Measurements from ENCODE around the gene PAK5. TPM values are rescaled to one million over a fixed set of nuclear protein-coding genes. Genes with fewer than 3 reads are reported as not detected.

PAK5 gene
- total and polyA plus RNA-seq, 2 donors = 0.19 to 0.75 TPM

- Histone ChIP-seq H3K27ac (ENCODE audit: low read depth in 1 of 2, low read length in 1 of 2) (no peak within 1 kb of the TSS), H3K9me3 (ENCODE audit: control insufficient read depth in 2 of 2, insufficient read depth in 1 of 2, low read length in 1 of 2) (no peaks in the 10 kb centered on the region), H3K4me1 (ENCODE audit: control insufficient read depth in 2 of 2, insufficient read depth in 2 of 2, low read length in 2 of 2) (peaks cover 0 to 4% of the 10 kb centered on the region in 2 donors), H3K27me3 (ENCODE audit: control insufficient read depth in 2 of 2, insufficient read depth in 1 of 2, low read length in 1 of 2) (peaks cover 56 to 81% of the 10 kb centered on the region in 2 donors), H3K36me3 (ENCODE audit: control insufficient read depth in 2 of 2, insufficient read depth in 2 of 2, low read length in 1 of 2) (no peaks in the 10 kb centered on the region), H3K4me3 (ENCODE audit: low read length in 2 of 2) (no peak within 1 kb of the TSS)
- DNase-seq (ENCODE audit: low read depth in 6 of 9, low spot score in 9 of 9) = no peak
- WGBS = 2% methylated on average over 38 of the region's 38 CpGs
Observed at GRCh38 chr20:9514461-9515213, 324.2 kb downstream of the PAK5 start, which contains the start of gene LAMP5. Gene LAMP5, plus strand, starts transcription at chr20:9514590. Its CDS starts 263 bp downstream, at chr20:9514853.

- no peaks in the 10 kb centered on the region for H3K36me3 ChIP-seq (ENCODE audit: control insufficient read depth in 2 of 2, insufficient read depth in 2 of 2, low read length in 1 of 2)
- 4% methylated on average over 9 of the region's 9 CpGs for WGBS
- H3K9me3 ChIP-seq (ENCODE audit: control insufficient read depth in 2 of 2, insufficient read depth in 1 of 2, low read length in 1 of 2) = no peaks in the 10 kb centered on the region
- no peak for DNase-seq (ENCODE audit: low read depth in 6 of 9, low spot score in 9 of 9)
- H3K27ac ChIP-seq (ENCODE audit: low read depth in 1 of 2, low read length in 1 of 2) = no peak overlapping the region
- peaks cover 60 to 87% of the 10 kb centered on the region in 2 donors for H3K27me3 ChIP-seq (ENCODE audit: control insufficient read depth in 2 of 2, insufficient read depth in 1 of 2, low read length in 1 of 2)
- H3K4me3 ChIP-seq (ENCODE audit: low read length in 2 of 2) = no peak overlapping the region
- H3K4me1 ChIP-seq (ENCODE audit: control insufficient read depth in 2 of 2, insufficient read depth in 2 of 2, low read length in 2 of 2) = peaks cover 0 to 4% of the 10 kb centered on the region in 2 donors
Observed at GRCh38 chr20:9514072-9514460, 324.8 kb downstream of the PAK5 start.

GRCh38 chr20:9510911-9511310 lies 328.0 kb downstream of the PAK5 start:
- 65% methylated on average over 5 of the region's 5 CpGs for WGBS
- Histone ChIP-seq H3K27me3 (ENCODE audit: control insufficient read depth in 2 of 2, insufficient read depth in 1 of 2, low read length in 1 of 2) (peaks cover 70 to 88% of the 10 kb centered on the region in 2 donors), H3K27ac (ENCODE audit: low read depth in 1 of 2, low read length in 1 of 2) (no peak overlapping the region), H3K4me1 (ENCODE audit: control insufficient read depth in 2 of 2, insufficient read depth in 2 of 2, low read length in 2 of 2) (peaks cover 0 to 9% of the 10 kb centered on the region in 2 donors), H3K36me3 (ENCODE audit: control insufficient read depth in 2 of 2, insufficient read depth in 2 of 2, low read length in 1 of 2) (no peaks in the 10 kb centered on the region), H3K4me3 (ENCODE audit: low read length in 2 of 2) (no peak overlapping the region), H3K9me3 (ENCODE audit: control insufficient read depth in 2 of 2, insufficient read depth in 1 of 2, low read length in 1 of 2) (peaks cover 0 to 3% of the 10 kb centered on the region in 2 donors)
- DNase-seq (ENCODE audit: low read depth in 6 of 9, low spot score in 9 of 9) = no peak

- peaks cover 0 to 5% of the 10 kb centered on the region in 2 donors for H3K4me1 ChIP-seq (ENCODE audit: control insufficient read depth in 2 of 2, insufficient read depth in 2 of 2, low read length in 2 of 2)
- 17% methylated on average over 4 of the region's 4 CpGs for WGBS
- H3K27me3 ChIP-seq (ENCODE audit: control insufficient read depth in 2 of 2, insufficient read depth in 1 of 2, low read length in 1 of 2) = peaks cover 64 to 86% of the 10 kb centered on the region in 2 donors
- DNase-seq (ENCODE audit: low read depth in 6 of 9, low spot score in 9 of 9) = no peak
- H3K9me3 ChIP-seq (ENCODE audit: control insufficient read depth in 2 of 2, insufficient read depth in 1 of 2, low read length in 1 of 2) = peaks cover 0 to 3% of the 10 kb centered on the region in 2 donors
- H3K4me3 ChIP-seq (ENCODE audit: low read length in 2 of 2) = no peak overlapping the region
- H3K27ac ChIP-seq (ENCODE audit: low read depth in 1 of 2, low read length in 1 of 2) = no peak overlapping the region
- H3K36me3 ChIP-seq (ENCODE audit: control insufficient read depth in 2 of 2, insufficient read depth in 2 of 2, low read length in 1 of 2) = no peaks in the 10 kb centered on the region
Observed at GRCh38 chr20:9509246-9509645, 329.6 kb downstream of the PAK5 start.

DNA sequence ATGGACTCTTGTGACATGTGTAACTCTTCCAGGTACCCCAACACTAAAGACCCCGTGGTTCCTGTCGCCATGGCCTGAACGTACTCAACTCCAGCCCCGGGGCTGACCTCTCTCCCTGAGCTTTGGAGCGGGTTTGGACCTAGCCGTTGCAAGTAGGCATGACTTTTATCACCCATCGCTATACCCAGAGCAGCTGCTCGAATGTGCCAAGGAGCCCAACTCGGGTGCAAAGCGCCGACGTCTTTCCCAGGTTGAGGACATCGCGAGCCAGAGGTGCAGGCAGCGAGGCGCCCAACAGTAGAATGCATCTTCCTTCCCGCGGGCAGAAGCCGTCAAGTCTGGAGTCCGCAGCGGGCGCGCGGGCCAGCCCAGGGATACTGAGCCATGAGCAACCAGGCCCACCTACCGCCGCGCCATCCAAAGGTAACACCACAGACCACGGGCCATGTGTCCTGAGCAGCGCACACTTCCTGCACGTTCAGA lies 330.1 kb downstream of the PAK5 start:
- Histone ChIP-seq H3K9me3 (ENCODE audit: control insufficient read depth in 2 of 2, insufficient read depth in 1 of 2, low read length in 1 of 2) (peaks cover 0 to 3% of the 10 kb centered on the region in 2 donors), H3K4me1 (ENCODE audit: control insufficient read depth in 2 of 2, insufficient read depth in 2 of 2, low read length in 2 of 2) (peaks cover 0 to 5% of the 10 kb centered on the region in 2 donors), H3K27me3 (ENCODE audit: control insufficient read depth in 2 of 2, insufficient read depth in 1 of 2, low read length in 1 of 2) (peaks cover 60 to 86% of the 10 kb centered on the region in 2 donors), H3K27ac (ENCODE audit: low read depth in 1 of 2, low read length in 1 of 2) (no peak overlapping the region), H3K36me3 (ENCODE audit: control insufficient read depth in 2 of 2, insufficient read depth in 2 of 2, low read length in 1 of 2) (no peaks in the 10 kb centered on the region), H3K4me3 (ENCODE audit: low read length in 2 of 2) (no peak overlapping the region)
- DNase-seq (ENCODE audit: low read depth in 6 of 9, low spot score in 9 of 9) = no peak
- 7% methylated on average over 30 of the region's 30 CpGs for WGBS

- Histone ChIP-seq H3K27ac (ENCODE audit: low read depth in 1 of 2, low read length in 1 of 2) (no peak overlapping the region), H3K9me3 (ENCODE audit: control insufficient read depth in 2 of 2, insufficient read depth in 1 of 2, low read length in 1 of 2) (peaks cover 0 to 3% of the 10 kb centered on the region in 2 donors), H3K27me3 (ENCODE audit: control insufficient read depth in 2 of 2, insufficient read depth in 1 of 2, low read length in 1 of 2) (peaks cover 60 to 84% of the 10 kb centered on the region in 2 donors), H3K4me3 (ENCODE audit: low read length in 2 of 2) (no peak overlapping the region), H3K4me1 (ENCODE audit: control insufficient read depth in 2 of 2, insufficient read depth in 2 of 2, low read length in 2 of 2) (peaks cover 0 to 5% of the 10 kb centered on the region in 2 donors), H3K36me3 (ENCODE audit: control insufficient read depth in 2 of 2, insufficient read depth in 2 of 2, low read length in 1 of 2) (no peaks in the 10 kb centered on the region)
- DNase-seq (ENCODE audit: low read depth in 6 of 9, low spot score in 9 of 9) = no peak
- WGBS = 6% methylated on average over 23 of the region's 23 CpGs
Observed at GRCh38 chr20:9508240-9508661, 330.6 kb downstream of the PAK5 start.

GRCh38 chr20:9507544-9508239 lies 331.2 kb downstream of the PAK5 start:
- Histone ChIP-seq H3K27ac (ENCODE audit: low read depth in 1 of 2, low read length in 1 of 2) (no peak overlapping the region), H3K36me3 (ENCODE audit: control insufficient read depth in 2 of 2, insufficient read depth in 2 of 2, low read length in 1 of 2) (no peaks in the 10 kb centered on the region), H3K4me1 (ENCODE audit: control insufficient read depth in 2 of 2, insufficient read depth in 2 of 2, low read length in 2 of 2) (peaks cover 0 to 5% of the 10 kb centered on the region in 2 donors), H3K27me3 (ENCODE audit: control insufficient read depth in 2 of 2, insufficient read depth in 1 of 2, low read length in 1 of 2) (peaks cover 60 to 84% of the 10 kb centered on the region in 2 donors), H3K4me3 (ENCODE audit: low read length in 2 of 2) (no peak overlapping the region), H3K9me3 (ENCODE audit: control insufficient read depth in 2 of 2, insufficient read depth in 1 of 2, low read length in 1 of 2) (peaks cover 0 to 3% of the 10 kb centered on the region in 2 donors)
- DNase-seq (ENCODE audit: low read depth in 6 of 9, low spot score in 9 of 9) = no peak
- WGBS = 6% methylated on average over 37 of the region's 37 CpGs

DNA sequence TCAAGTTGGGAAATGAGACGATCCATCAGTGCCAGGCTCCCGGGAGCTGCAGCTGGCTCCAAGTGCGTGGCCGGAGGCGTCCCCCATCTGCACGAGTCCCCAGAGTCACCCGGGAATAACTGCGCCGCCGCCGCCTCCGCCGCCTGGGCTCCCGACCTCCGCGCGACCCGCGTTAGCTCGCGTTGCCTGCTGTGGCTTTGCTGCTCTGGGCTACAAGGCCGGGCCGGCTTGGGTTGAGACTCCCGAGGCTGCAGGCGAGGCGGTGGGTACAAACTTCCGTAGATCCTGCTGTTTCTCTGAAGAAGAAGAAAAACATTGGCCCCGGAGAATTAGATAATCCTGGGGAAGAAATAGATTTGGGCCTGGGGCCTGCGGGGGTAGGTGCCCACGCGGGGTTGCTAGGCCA lies 331.9 kb downstream of the PAK5 start:
- 5% methylated on average over 31 of the region's 31 CpGs for WGBS
- Histone ChIP-seq H3K36me3 (ENCODE audit: control insufficient read depth in 2 of 2, insufficient read depth in 2 of 2, low read length in 1 of 2) (no peaks in the 10 kb centered on the region), H3K9me3 (ENCODE audit: control insufficient read depth in 2 of 2, insufficient read depth in 1 of 2, low read length in 1 of 2) (peaks cover 0 to 3% of the 10 kb centered on the region in 2 donors), H3K4me1 (ENCODE audit: control insufficient read depth in 2 of 2, insufficient read depth in 2 of 2, low read length in 2 of 2) (peaks cover 0 to 5% of the 10 kb centered on the region in 2 donors), H3K4me3 (ENCODE audit: low read length in 2 of 2) (no peak overlapping the region), H3K27ac (ENCODE audit: low read depth in 1 of 2, low read length in 1 of 2) (no peak overlapping the region), H3K27me3 (ENCODE audit: control insufficient read depth in 2 of 2, insufficient read depth in 1 of 2, low read length in 1 of 2) (peaks cover 60 to 80% of the 10 kb centered on the region in 2 donors)
- DNase-seq (ENCODE audit: low read depth in 6 of 9, low spot score in 9 of 9) = no peak

DNA sequence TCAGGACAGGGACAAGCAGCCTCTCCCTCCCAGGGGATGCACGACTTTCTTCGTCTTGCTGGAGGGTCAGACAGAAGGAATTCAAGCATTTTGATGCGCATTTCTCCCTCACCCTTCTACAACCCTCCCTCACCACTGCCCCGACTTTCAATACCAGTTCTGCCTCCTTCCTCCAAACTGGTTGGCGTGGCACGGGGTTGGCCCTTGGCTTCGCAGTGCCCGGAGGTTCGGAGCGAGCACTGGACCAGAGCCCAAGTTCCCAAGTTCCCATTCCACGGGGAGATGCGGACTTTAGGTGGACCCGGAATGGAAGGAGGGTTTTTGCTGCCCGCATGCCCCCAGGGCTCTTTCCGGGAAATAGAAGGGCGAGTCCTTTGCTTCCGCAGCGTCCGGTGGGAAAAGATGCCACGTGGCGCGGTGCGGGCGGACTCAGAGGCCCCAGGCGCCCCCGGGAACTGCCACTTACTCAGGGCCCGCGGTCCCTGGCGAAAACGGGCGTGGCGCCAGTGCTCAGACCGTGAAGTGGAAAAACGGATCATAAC lies 332.5 kb downstream of the PAK5 start:
- Histone ChIP-seq H3K4me3 (ENCODE audit: low read length in 2 of 2) (no peak overlapping the region), H3K4me1 (ENCODE audit: control insufficient read depth in 2 of 2, insufficient read depth in 2 of 2, low read length in 2 of 2) (peaks cover 0 to 5% of the 10 kb centered on the region in 2 donors), H3K36me3 (ENCODE audit: control insufficient read depth in 2 of 2, insufficient read depth in 2 of 2, low read length in 1 of 2) (no peaks in the 10 kb centered on the region), H3K27me3 (ENCODE audit: control insufficient read depth in 2 of 2, insufficient read depth in 1 of 2, low read length in 1 of 2) (peaks cover 58 to 73% of the 10 kb centered on the region in 2 donors), H3K27ac (ENCODE audit: low read depth in 1 of 2, low read length in 1 of 2) (no peak overlapping the region), H3K9me3 (ENCODE audit: control insufficient read depth in 2 of 2, insufficient read depth in 1 of 2, low read length in 1 of 2) (peaks cover 0 to 3% of the 10 kb centered on the region in 2 donors)
- WGBS = 11% methylated on average over 34 of the region's 34 CpGs
- DNase-seq (ENCODE audit: low read depth in 6 of 9, low spot score in 9 of 9) = no peak
